DND-41 (cell line): ENCODE results near the gene MECR.

Experiments
- ATAC-seq: fragments of 200-7000 bp; cut with Tn5 transposase; 3 replicates; pipeline ENCODE4 v1.9.1; 2021; ENCODE audit warnings: low read depth; ENCODE audit not compliant: insufficient read depth
- DNase-seq: peaks from one replicate; pipeline ENCODE4 v3.0.0-alpha.2; 2020
- H2AFZ ChIP-seq: 2 replicates; pipeline ENCODE4 v1.6.0; 2012; ENCODE audit warnings: low read depth, low read length
- H3K27ac ChIP-seq: 2 replicates; pipeline ENCODE4 v1.5.1; 2012; ENCODE audit warnings: low read length, inconsistent platforms
- H3K27me3 ChIP-seq: fragments of 200-600 bp; sonication (generic); 2 replicates; pipeline ENCODE4 v1.6.0; 2012; ENCODE audit warnings: low read length, mild to moderate bottlenecking, inconsistent platforms; ENCODE audit not compliant: insufficient read depth, poor library complexity
- H3K36me3 ChIP-seq: 2 replicates; pipeline ENCODE4 v1.5.1; 2012; ENCODE audit warnings: low read length, inconsistent platforms; ENCODE audit not compliant: insufficient read depth
- H3K4me1 ChIP-seq: 2 replicates; pipeline ENCODE4 v1.5.1; 2012; ENCODE audit warnings: mild to moderate bottlenecking, low read length; ENCODE audit not compliant: insufficient read depth
- H3K4me2 ChIP-seq: 2 replicates; pipeline ENCODE4 v1.6.0; 2012; ENCODE audit warnings: mild to moderate bottlenecking, moderate library complexity, low read length, inconsistent platforms; ENCODE audit not compliant: insufficient read depth
- H3K4me3 ChIP-seq, 2 experiments: fragments of 200-600 bp in 1 of 2; shearing (Covaris generic) in 1 of 2; 2 replicates each; pipeline ENCODE4 v1.5.1; 2012 to 2016; ENCODE audit warnings: inconsistent platforms in 2 of 2, low read length in 2 of 2, mild to moderate bottlenecking in 2 of 2, low read depth in 1 of 2, moderate library complexity in 1 of 2
- H3K79me2 ChIP-seq: 2 replicates; pipeline ENCODE4 v1.6.0; 2012; ENCODE audit warnings: low read length, inconsistent platforms; ENCODE audit not compliant: insufficient read depth
- H3K9ac ChIP-seq: 2 replicates; pipeline ENCODE4 v1.6.0; 2012; ENCODE audit warnings: low read depth, mild to moderate bottlenecking, inconsistent platforms, low read length, moderate library complexity
- H3K9me3 ChIP-seq: 2 replicates; pipeline ENCODE4 v1.5.1; 2012; ENCODE audit warnings: low read length, moderate library complexity, mild to moderate bottlenecking, inconsistent platforms; ENCODE audit not compliant: insufficient read depth, severe bottlenecking
- H4K20me1 ChIP-seq: 2 replicates; pipeline ENCODE4 v1.6.0; 2012; ENCODE audit warnings: low read length; ENCODE audit not compliant: insufficient read depth
- EZH2 ChIP-seq: IDR thresholded peaks from 3 replicates; pipeline ENCODE4 v1.6.1; 2012; ENCODE audit warnings: borderline replicate concordance, low read depth, mild to moderate bottlenecking, moderate library complexity, low read length, inconsistent platforms; ENCODE audit not compliant: severe bottlenecking
- TF ChIP-seq, protein P1 (sequence below): IDR thresholded peaks from 2 replicates; pipeline ENCODE4 v1.5.1; 2012; ENCODE audit warnings: borderline replicate concordance, low read length, moderate library complexity, mild to moderate bottlenecking; ENCODE audit not compliant: poor library complexity, severe bottlenecking; ENCODE audit errors: extremely low read depth

Gene MECR

GRCh38 chr1:29148656-29149491 is 81.9 kb downstream of the MECR start:
- Histone ChIP-seq H3K4me2 (no peak overlapping the region), H3K27me3 (no peaks in the 10 kb centered on the region), H3K79me2 (no peaks in the 10 kb centered on the region), H4K20me1 (peaks cover 26% of the 10 kb centered on the region), H3K27ac (no peak overlapping the region), H3K4me1 (no peaks in the 10 kb centered on the region), H3K36me3 (peaks cover 86% of the 10 kb centered on the region), H2AFZ (no peak overlapping the region), H3K4me3 (no peak overlapping the region), H3K9me3 (no peaks in the 10 kb centered on the region), H3K9ac (no peak overlapping the region)
- DNase-seq (no peak), ATAC-seq (no peak)
- no peak for TF ChIP-seq EZH2

DNA sequence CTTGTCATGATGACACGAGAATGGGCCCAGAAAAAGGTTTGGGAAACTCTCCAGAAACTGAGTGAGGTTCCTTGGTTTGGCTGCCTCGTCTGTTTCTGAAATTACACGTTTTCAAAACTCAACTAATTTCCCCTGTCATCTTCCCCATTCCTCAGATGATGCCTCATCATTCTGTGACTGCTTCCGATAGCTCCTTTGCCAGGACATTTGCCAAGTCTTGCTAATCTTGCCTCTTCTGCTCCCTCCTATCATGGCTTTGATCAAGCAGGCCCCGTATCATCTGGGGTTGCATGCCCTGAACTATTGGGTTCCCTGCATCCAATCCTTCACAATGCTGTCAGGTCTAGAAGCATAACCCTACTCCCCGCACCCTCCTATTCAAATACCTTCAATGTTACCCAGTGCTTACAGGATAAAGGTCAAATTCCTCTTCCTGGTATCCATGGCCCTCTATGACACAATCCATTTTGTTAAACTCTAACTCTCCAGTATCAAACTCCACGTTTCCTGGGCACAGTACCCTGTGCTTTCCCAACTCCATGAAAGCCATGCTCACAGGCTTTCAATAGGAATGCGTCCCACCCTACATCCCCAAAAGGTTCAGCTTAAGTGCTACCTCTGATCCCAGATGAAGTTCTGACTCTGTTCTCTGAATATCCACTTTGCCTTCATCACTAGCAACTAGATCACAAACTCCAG is 84.8 kb downstream of the MECR start:
- TF ChIP-seq, protein P1, sequence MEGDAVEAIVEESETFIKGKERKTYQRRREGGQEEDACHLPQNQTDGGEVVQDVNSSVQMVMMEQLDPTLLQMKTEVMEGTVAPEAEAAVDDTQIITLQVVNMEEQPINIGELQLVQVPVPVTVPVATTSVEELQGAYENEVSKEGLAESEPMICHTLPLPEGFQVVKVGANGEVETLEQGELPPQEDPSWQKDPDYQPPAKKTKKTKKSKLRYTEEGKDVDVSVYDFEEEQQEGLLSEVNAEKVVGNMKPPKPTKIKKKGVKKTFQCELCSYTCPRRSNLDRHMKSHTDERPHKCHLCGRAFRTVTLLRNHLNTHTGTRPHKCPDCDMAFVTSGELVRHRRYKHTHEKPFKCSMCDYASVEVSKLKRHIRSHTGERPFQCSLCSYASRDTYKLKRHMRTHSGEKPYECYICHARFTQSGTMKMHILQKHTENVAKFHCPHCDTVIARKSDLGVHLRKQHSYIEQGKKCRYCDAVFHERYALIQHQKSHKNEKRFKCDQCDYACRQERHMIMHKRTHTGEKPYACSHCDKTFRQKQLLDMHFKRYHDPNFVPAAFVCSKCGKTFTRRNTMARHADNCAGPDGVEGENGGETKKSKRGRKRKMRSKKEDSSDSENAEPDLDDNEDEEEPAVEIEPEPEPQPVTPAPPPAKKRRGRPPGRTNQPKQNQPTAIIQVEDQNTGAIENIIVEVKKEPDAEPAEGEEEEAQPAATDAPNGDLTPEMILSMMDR = no peak
- TF ChIP-seq EZH2 = no peak
- H3K27ac ChIP-seq = no peak overlapping the region
- peaks cover 58% of the 10 kb centered on the region for H3K36me3 ChIP-seq
- no peaks in the 10 kb centered on the region for H3K4me1 ChIP-seq
- H2AFZ ChIP-seq = no peak overlapping the region
- no peak overlapping the region for H3K9ac ChIP-seq
- H3K4me3 ChIP-seq = no peak overlapping the region
- no peaks in the 10 kb centered on the region for H3K9me3 ChIP-seq
- H4K20me1 ChIP-seq = peaks cover 12% of the 10 kb centered on the region
- H3K79me2 ChIP-seq = no peaks in the 10 kb centered on the region
- H3K4me2 ChIP-seq = no peak overlapping the region
- ATAC-seq = no peak
- no peaks in the 10 kb centered on the region for H3K27me3 ChIP-seq
- no peak for DNase-seq

DNA sequence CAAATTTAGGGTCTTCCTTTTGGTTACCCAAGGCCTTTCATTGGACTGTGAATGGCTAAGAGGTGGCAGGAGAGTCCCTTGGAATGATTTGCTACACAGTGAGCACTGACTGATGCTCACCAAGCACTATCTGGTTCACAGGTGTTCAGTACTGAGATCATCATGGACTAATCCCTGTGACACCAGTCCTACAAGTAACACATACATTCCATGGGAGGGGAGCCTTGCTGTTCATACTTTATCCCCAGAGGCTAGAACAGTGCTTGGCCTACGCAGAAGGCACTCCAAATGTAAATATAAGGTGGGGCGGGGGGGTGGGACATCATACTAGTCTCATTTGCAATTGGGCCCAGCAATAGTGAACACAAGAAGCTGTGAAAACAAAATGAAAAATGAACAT is 86.6 kb downstream of the MECR start:
- no peaks in the 10 kb centered on the region for H3K79me2 ChIP-seq
- H3K4me2 ChIP-seq = no peak overlapping the region

More for the DNA sequence above, 86.6 kb downstream of the MECR start:
- ATAC-seq (0 out of 3 replicates have a peak, but pooled peaks have one; percentile 22), DNase-seq (no peak)
- Histone ChIP-seq H3K27ac (no peak overlapping the region), H2AFZ (no peak overlapping the region), H3K4me1 (no peaks in the 10 kb centered on the region), H3K9me3 (no peaks in the 10 kb centered on the region), H3K9ac (no peak overlapping the region), H3K36me3 (peaks cover 42% of the 10 kb centered on the region), H3K4me3 (no peak overlapping the region), H3K27me3 (no peaks in the 10 kb centered on the region), H4K20me1 (peaks cover 6% of the 10 kb centered on the region; the same call in 1 of the 2 replicates)
- TF ChIP-seq, protein P1 = no peak
- TF ChIP-seq EZH2 = no peak
